Suprapubic skin (tissue), 3 donors: ENCODE data around the gene CSMD2.

ENCODE experiments used
- POLR2A ChIP-seq, 2 donors: fragments of 450-650 bp; IDR thresholded peaks; one replicate each; pipeline ENCODE4 v1.6.1; 2017; ENCODE audit warnings: antibody characterized with exemption in 2 of 2, mild to moderate bottlenecking in 2 of 2, moderate library complexity in 2 of 2
- TF ChIP-seq, protein P1 (sequence below), 2 donors: fragments of 200-600 bp in 1 of 2; fragments of 450-650 bp in 1 of 2; sonication (generic) in 1 of 2; IDR thresholded peaks; one replicate each; pipeline ENCODE4 v1.5.1; 2016 to 2019; ENCODE audit warnings: antibody characterized with exemption in 2 of 2, mild to moderate bottlenecking in 1 of 2, moderate library complexity in 1 of 2

DNA sequence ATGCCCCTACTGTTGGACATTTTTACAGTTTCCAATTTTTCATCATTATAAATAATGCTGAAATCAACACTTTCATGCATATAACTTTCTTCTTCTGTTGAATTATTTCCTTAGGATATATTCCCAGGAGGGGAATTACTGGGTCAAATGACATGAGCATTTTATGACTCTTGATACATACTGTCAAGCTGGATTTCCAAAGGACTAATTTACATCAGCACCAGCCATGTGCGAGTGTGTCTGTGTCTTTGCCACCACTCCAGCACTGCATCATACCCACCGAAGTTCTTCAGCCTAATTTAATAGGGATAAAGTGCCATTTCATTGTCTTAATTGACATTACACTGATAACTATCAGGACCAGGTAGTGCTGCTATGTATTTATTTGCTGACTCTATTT is 146.7 kb downstream of the CSMD2 start:
- TF ChIP-seq, protein P1, sequence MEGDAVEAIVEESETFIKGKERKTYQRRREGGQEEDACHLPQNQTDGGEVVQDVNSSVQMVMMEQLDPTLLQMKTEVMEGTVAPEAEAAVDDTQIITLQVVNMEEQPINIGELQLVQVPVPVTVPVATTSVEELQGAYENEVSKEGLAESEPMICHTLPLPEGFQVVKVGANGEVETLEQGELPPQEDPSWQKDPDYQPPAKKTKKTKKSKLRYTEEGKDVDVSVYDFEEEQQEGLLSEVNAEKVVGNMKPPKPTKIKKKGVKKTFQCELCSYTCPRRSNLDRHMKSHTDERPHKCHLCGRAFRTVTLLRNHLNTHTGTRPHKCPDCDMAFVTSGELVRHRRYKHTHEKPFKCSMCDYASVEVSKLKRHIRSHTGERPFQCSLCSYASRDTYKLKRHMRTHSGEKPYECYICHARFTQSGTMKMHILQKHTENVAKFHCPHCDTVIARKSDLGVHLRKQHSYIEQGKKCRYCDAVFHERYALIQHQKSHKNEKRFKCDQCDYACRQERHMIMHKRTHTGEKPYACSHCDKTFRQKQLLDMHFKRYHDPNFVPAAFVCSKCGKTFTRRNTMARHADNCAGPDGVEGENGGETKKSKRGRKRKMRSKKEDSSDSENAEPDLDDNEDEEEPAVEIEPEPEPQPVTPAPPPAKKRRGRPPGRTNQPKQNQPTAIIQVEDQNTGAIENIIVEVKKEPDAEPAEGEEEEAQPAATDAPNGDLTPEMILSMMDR (IDR thresholded peaks at IDR 0.05), result no peak
- TF ChIP-seq POLR2A (IDR thresholded peaks at IDR 0.05), result no peak
